HG03280 (cell line): ENCODE results near the gene SYNE4.
"Not testable (repeated sequence)": the region's sequence is repeated elsewhere in the genome, so short reads cannot be mapped to it uniquely, and the experiment has no call there.

Experiments
- ATAC-seq: cut with Tn5 transposase; IDR thresholded peaks from one replicate; pipeline ENCODE4 v1.9.1; 2021; ENCODE audit warnings: mild to moderate bottlenecking, moderate library complexity; ENCODE audit not compliant: unreplicated experiment

Gene SYNE4

GRCh38 chr19:35990771-35991730, 17.6 kb downstream of the SYNE4 start:
- no peak for ATAC-seq

- ATAC-seq, result no peak
Measured at GRCh38 chr19:35990156-35990555, 18.5 kb downstream of the SYNE4 start.

- ATAC-seq, result no peak
Measured at GRCh38 chr19:35988824-35989223, 19.8 kb downstream of the SYNE4 start.

GRCh38 chr19:35987571-35987896, 21.1 kb downstream of the SYNE4 start:
- ATAC-seq, result no peak

- ATAC-seq, result no peak
Measured at GRCh38 chr19:35986664-35987570, 21.7 kb downstream of the SYNE4 start.

- ATAC-seq, result no peak
Measured at GRCh38 chr19:35986111-35986510, 22.5 kb downstream of the SYNE4 start.

GRCh38 chr19:35983177-35983576, 25.4 kb downstream of the SYNE4 start:
- ATAC-seq, result no peak

- ATAC-seq, result not testable (repeated sequence)
Measured at GRCh38 chr19:35980997-35981396, 27.6 kb downstream of the SYNE4 start.

GRCh38 chr19:35978832-35979365, 29.7 kb downstream of the SYNE4 start:
- ATAC-seq, result no peak

GRCh38 chr19:35978271-35978670, 30.3 kb downstream of the SYNE4 start:
- no peak for ATAC-seq

GRCh38 chr19:35977446-35978222, 31.0 kb downstream of the SYNE4 start:
- no peak for ATAC-seq

GRCh38 chr19:35975608-35976214, 32.9 kb downstream of the SYNE4 start:
- no peak for ATAC-seq

- no peak for ATAC-seq
Measured at GRCh38 chr19:35973487-35973886, 35.1 kb downstream of the SYNE4 start.

GRCh38 chr19:35966771-35967170, 41.8 kb downstream of the SYNE4 start:
- ATAC-seq, result no peak

GRCh38 chr19:35963514-35963913, 45.1 kb downstream of the SYNE4 start:
- ATAC-seq, result no peak

- ATAC-seq, result no peak
Measured at GRCh38 chr19:35960432-35960972, 48.1 kb downstream of the SYNE4 start.

- ATAC-seq, result no peak
Measured at GRCh38 chr19:35959968-35960320, 48.7 kb downstream of the SYNE4 start.

GRCh38 chr19:35959040-35959967, 49.3 kb downstream of the SYNE4 start:
- ATAC-seq, result no peak

GRCh38 chr19:35958660-35959039, 50.0 kb downstream of the SYNE4 start:
- no peak for ATAC-seq
